Endothelial cell (in vitro differentiated cells): ENCODE results near the gene KATNAL1. TPM values are rescaled to one million over a fixed set of nuclear protein-coding genes. Genes with fewer than 3 reads are reported as not detected.

Experiments used
- DNase-seq: peaks from one replicate; pipeline ENCODE4 v3.0.0; 2021; ENCODE audit warnings: low spot score
- H3K27ac Mint-ChIP-seq: one replicate; pipeline ENCODE4 v1.8.0; 2021; ENCODE audit warnings: mixed read lengths, inconsistent platforms; ENCODE audit not compliant: unreplicated experiment
- H3K27me3 Mint-ChIP-seq: one replicate; pipeline ENCODE4 v1.8.0; 2021; ENCODE audit warnings: mild to moderate bottlenecking, moderate library complexity, mixed read lengths, inconsistent platforms; ENCODE audit not compliant: unreplicated experiment
- H3K36me3 Mint-ChIP-seq: one replicate; pipeline ENCODE4 v1.8.0; 2021; ENCODE audit warnings: mild to moderate bottlenecking, low read depth, mixed read lengths, inconsistent platforms; ENCODE audit not compliant: unreplicated experiment
- H3K4me1 Mint-ChIP-seq: one replicate; pipeline ENCODE4 v1.8.0; 2021; ENCODE audit warnings: mild to moderate bottlenecking, mixed read lengths, inconsistent platforms; ENCODE audit not compliant: unreplicated experiment
- H3K4me3 Mint-ChIP-seq: one replicate; pipeline ENCODE4 v1.8.0; 2021; ENCODE audit warnings: mild to moderate bottlenecking, mixed read lengths, inconsistent platforms; ENCODE audit not compliant: unreplicated experiment
- H3K9me3 Mint-ChIP-seq: one replicate; pipeline ENCODE4 v1.8.0; 2021; ENCODE audit warnings: mixed read lengths, inconsistent platforms; ENCODE audit not compliant: unreplicated experiment
- CTCF ChIP-seq: fragments of 200-600 bp; sonication (generic); IDR thresholded peaks from one replicate; pipeline ENCODE4 v1.5.0; 2021; ENCODE audit warnings: antibody characterized with exemption; ENCODE audit not compliant: unreplicated experiment
- total RNA-seq: library from RNA; stranded (reverse); fragmentation: NEBNext Ultra II Directional; extraction: Animal tissue kit (Norgen Biotek cat#: 25700); gene quantifications from one replicate; pipeline ENCODE4 v1.2.1, GENCODE V29; 2021; ENCODE audit not compliant: unreplicated experiment

KATNAL1 gene
- total RNA-seq, 1 donor from 2014 or later: 18.3 TPM

GRCh38 chr13:30193279-30194234 is 113.8 kb downstream of the KATNAL1 start:
- Mint-ChIP-seq H3K27me3 (peaks cover 2% of the 10 kb centered on the region), H3K27ac (no peak overlapping the region), H3K36me3 (no peaks in the 10 kb centered on the region), H3K4me1 (peaks cover 9% of the 10 kb centered on the region), H3K9me3 (no peaks in the 10 kb centered on the region), H3K4me3 (no peak overlapping the region)
- DNase-seq: no peak
- no peak for TF ChIP-seq CTCF

DNA sequence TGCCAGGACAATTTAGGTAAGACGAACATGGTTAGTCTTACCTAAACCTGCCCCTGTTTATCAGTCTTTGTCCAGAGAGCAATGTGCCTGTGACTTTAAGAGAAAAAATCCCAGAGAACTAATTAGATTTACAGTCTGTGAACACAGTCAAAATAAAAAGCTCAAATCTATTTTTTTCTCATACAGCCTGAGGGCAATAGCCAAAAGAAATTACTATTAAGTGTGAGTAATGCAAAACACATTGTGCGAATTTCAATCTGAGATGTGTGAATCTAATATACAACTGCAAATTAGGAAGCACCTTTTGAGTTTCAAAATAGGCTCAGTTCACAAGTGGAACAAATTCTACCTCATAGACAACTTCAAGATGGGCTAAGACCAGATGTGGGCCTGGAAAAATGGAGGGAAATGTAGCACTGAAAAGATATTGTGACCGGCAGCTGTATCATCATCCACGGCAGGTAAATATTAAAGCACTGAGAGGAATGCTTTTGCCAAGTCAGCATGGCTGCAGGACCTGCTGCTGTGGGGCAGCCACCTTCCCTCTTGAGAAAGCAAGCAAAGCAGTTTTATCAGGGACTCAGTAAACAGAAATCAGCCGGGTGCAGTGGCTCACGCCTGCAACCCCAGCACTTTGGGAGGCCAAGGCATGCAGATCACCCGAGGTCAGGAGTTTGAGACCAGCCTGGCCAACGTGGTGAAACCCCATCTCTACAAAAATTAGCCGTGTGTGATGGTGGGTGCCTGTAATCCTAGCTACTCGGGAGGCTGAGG is 114.8 kb downstream of the KATNAL1 start:
- no peak for TF ChIP-seq CTCF
- H3K9me3 Mint-ChIP-seq: no peaks in the 10 kb centered on the region
- DNase-seq: no peak
- peaks cover 2% of the 10 kb centered on the region for H3K27me3 Mint-ChIP-seq
- H3K27ac Mint-ChIP-seq: no peak overlapping the region
- H3K4me1 Mint-ChIP-seq: peaks cover 9% of the 10 kb centered on the region
- H3K36me3 Mint-ChIP-seq: no peaks in the 10 kb centered on the region
- no peak overlapping the region for H3K4me3 Mint-ChIP-seq

DNA sequence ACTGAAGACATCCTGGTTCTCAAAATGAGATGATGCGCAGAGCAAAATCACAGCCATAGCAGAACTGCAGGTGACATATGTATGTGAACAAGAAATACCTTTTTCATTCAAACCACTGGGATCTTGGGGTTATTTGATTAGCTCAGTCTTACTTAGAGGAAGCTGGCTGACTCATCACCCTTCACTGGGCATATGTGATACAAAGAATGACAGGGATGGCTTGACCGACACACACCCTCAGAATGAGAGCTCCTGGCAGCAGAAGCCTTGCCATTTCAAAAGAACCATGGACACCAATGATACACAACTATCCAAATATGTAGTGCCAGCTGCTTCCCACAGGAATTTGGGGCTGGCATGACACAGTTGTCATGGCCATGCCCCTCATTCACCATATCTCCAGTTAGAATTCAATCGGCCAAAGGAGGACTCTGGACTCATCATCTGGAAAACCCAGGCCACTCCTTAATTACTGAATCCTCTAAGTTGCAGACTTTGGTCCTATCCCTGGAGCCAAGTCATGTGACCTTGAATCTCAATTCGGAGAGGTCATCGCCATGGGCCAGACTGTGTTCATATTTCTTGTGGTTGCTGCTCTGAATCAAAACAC is 115.8 kb downstream of the KATNAL1 start:
- Mint-ChIP-seq H3K27ac (no peak overlapping the region), H3K4me3 (no peak overlapping the region), H3K27me3 (peaks cover 2% of the 10 kb centered on the region), H3K9me3 (no peaks in the 10 kb centered on the region), H3K4me1 (peaks cover 9% of the 10 kb centered on the region), H3K36me3 (no peaks in the 10 kb centered on the region)
- no peak for TF ChIP-seq CTCF
- no peak for DNase-seq

GRCh38 chr13:30186634-30187415 is 120.5 kb downstream of the KATNAL1 start:
- no peak for DNase-seq
- H3K4me1 Mint-ChIP-seq: no peaks in the 10 kb centered on the region
- no peak overlapping the region for H3K27ac Mint-ChIP-seq
- no peaks in the 10 kb centered on the region for H3K36me3 Mint-ChIP-seq
- H3K4me3 Mint-ChIP-seq: no peak overlapping the region
- H3K9me3 Mint-ChIP-seq: no peaks in the 10 kb centered on the region
- TF ChIP-seq CTCF: no peak
- H3K27me3 Mint-ChIP-seq: peaks cover 1% of the 10 kb centered on the region
